Spleen (tissue), 7 donors: ENCODE data around the gene SMIM15.

Experiments used
- CTCF ChIP-seq, 11 experiments: fragments of 200-600 bp in 7 of 11; fragments of 450-650 bp in 4 of 11; sonication (generic) in 4 of 11; IDR thresholded peaks in 8 of 11; conservative IDR thresholded peaks in 3 of 11; 1 replicate in 7 of 11; 2 replicates in 4 of 11; pipeline versions ENCODE4 v1.4.0 to v1.8.0; 2016 to 2021; ENCODE audit warnings: antibody characterized with exemption in 11 of 11, inconsistent platforms in 4 of 11, mild to moderate bottlenecking in 1 of 11
- POLR2A ChIP-seq, 3 donors: fragments of 450-650 bp; IDR thresholded peaks; one replicate each; pipeline ENCODE4 v1.5.1; 2017; ENCODE audit warnings: antibody characterized with exemption in 3 of 3, mild to moderate bottlenecking in 1 of 3
- donor health status: DM: no; HTN: no; CAD: no; lungs with moderate emphysema.
- donor health status: DM: no; HTN: no; CAD: no.
- donor health status: DM: no; HTN: no; CAD: no.

GRCh38 chr5:61114441-61114840 is 47.8 kb downstream of the SMIM15 start:
- TF ChIP-seq CTCF (IDR thresholded peaks at IDR 0.05 in 8 of 11, conservative IDR thresholded peaks at IDR 0.05 in 3 of 11) (no peak), POLR2A (IDR thresholded peaks at IDR 0.05) (no peak)
